Suprapubic skin (tissue), 3 donors: ENCODE measurements around the gene ZCCHC7.

Source experiments
- CTCF ChIP-seq, 2 donors: fragments of 200-600 bp in 1 of 2; fragments of 450-650 bp in 1 of 2; sonication (generic) in 1 of 2; IDR thresholded peaks; one replicate each; pipeline ENCODE4 v1.5.1; 2016 to 2019; ENCODE audit warnings: antibody characterized with exemption in 2 of 2, mild to moderate bottlenecking in 1 of 2, moderate library complexity in 1 of 2
- EP300 ChIP-seq: sonication (generic); formaldehyde crosslinking; IDR thresholded peaks from one replicate; pipeline ENCODE4 v1.6.1; 2017; ENCODE audit warnings: antibody characterized with exemption

- no peak for TF ChIP-seq EP300
- no peak for TF ChIP-seq CTCF (IDR thresholded peaks at IDR 0.05)
Observed at GRCh38 chr9:37192803-37193202, 72.4 kb downstream of the ZCCHC7 start.
